ENCODE measurements around the gene RPS6KA5.
"Not testable (repeated sequence)": the region's sequence is repeated elsewhere in the genome, so short reads cannot be mapped to it uniquely, and the experiment has no call there.

The RPS6KA5 gene

DNA sequence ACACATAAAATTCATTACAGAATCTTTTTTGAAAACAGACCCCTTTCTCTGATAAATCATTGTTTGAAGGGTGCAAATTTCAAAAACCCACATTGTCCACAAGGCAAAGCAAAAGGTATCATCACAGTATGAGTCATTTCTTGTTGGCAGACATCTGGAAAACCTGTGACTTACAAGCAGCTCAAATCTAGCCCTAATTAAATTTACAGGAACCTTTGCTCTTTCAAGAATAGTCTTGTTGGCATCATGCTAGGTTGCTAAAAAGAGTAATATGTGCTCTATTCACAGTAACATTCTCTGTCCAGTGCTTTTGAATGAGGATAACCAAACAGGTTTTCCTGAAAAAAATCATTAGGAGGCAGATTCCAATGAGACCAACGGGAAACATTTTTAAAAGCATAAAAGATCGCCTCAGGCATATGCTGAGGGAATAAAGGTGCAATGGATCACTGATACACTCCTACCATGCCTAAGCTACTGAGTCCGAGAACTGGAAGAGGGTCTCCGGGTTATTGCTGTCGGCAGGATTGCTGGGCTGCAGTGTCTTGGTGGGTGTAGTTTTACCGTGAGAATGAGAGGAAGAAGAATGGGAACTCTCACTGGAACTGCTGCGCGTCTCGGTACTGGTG is 188.7 kb downstream of the RPS6KA5 start:
- DNase-seq (ENCODE audit: low read depth), result peak; percentile 55
- TF ChIP-seq, protein P1, sequence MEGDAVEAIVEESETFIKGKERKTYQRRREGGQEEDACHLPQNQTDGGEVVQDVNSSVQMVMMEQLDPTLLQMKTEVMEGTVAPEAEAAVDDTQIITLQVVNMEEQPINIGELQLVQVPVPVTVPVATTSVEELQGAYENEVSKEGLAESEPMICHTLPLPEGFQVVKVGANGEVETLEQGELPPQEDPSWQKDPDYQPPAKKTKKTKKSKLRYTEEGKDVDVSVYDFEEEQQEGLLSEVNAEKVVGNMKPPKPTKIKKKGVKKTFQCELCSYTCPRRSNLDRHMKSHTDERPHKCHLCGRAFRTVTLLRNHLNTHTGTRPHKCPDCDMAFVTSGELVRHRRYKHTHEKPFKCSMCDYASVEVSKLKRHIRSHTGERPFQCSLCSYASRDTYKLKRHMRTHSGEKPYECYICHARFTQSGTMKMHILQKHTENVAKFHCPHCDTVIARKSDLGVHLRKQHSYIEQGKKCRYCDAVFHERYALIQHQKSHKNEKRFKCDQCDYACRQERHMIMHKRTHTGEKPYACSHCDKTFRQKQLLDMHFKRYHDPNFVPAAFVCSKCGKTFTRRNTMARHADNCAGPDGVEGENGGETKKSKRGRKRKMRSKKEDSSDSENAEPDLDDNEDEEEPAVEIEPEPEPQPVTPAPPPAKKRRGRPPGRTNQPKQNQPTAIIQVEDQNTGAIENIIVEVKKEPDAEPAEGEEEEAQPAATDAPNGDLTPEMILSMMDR (IDR thresholded peaks at IDR 0.05; ENCODE audit: control insufficient read depth, extremely low read depth, insufficient read depth), result no peak
- no peak overlapping the region for H3K4me3 ChIP-seq (ENCODE audit: low read depth, low read length)

DNA sequence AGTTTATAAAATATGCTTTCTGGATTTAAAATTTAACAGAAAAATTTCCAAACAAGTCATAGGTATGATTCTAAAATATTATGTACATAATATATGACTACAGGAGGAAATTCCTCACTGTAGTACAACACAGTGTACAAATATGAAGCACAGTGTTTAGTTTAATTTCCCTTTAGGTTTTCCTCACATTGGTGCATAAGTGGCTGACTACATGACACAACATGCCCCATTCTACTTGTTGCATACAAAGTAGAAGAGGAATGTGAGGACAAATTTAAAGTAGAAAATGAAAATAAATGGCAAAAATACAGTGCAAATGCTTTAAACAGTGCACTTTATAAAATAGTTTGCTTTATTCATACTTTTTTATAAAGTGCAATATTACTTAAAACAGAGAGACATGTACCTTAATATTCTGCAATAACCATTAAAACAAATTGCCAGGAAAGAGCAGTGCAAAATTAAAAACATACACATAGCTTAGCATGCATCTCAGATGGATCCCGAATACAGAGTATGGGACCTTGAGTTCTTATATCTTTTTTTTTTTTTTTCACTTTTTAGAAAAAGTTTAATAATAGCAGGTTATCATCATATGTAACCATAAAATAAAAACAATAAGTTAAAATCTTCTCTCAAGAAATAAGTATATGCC is 189.4 kb downstream of the RPS6KA5 start:
- DNase-seq (ENCODE audit: low read depth), result no peak
- H3K4me3 ChIP-seq (ENCODE audit: low read depth, low read length), result no peak overlapping the region
- TF ChIP-seq, protein P1 (IDR thresholded peaks at IDR 0.05; ENCODE audit: control insufficient read depth, extremely low read depth, insufficient read depth), result no peak

DNA sequence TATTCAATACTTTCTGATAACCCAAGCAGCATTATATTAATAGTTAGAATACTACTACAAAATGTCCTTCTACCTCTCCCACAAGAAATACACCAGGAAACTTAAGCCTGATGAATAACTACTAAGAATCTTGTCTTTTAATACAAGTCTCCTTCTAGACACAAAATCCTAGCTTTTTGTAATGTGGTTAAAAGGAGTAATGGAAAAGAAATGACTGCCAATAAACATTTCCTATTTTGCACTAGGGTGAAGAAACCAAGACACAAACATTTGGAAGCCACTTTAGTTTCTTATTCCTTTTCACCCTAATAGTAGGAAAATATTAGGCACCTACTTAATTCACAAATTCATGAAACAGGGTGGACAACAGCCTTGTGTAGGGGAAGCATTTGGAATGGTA is 192.9 kb downstream of the RPS6KA5 start:
- DNase-seq (ENCODE audit: low read depth), result no peak
- TF ChIP-seq, protein P1 (IDR thresholded peaks at IDR 0.05; ENCODE audit: control insufficient read depth, extremely low read depth, insufficient read depth), result no peak
- no peak overlapping the region for H3K4me3 ChIP-seq (ENCODE audit: low read depth, low read length)

DNA sequence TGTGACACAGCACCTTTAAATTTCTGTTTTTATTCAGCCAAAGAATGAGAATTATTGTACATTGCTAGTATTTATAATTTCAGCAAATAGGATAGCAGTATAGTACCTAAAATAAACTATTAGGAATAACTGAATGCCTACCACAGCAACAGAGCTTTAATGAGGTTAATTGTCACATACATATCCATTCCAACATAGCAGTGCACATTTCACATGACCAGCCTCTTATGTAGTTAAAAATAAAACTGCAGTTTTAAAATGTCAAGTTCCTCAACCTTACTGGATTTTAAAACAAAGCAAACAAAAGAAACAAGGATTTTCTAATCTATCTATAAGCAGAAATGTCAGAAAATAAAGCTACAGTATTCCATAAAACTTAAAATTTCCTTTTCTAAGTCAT is 193.6 kb downstream of the RPS6KA5 start:
- TF ChIP-seq, protein P1 (IDR thresholded peaks at IDR 0.05; ENCODE audit: control insufficient read depth, extremely low read depth, insufficient read depth), result no peak
- H3K4me3 ChIP-seq (ENCODE audit: low read depth, low read length), result no peak overlapping the region
- no peak for DNase-seq (ENCODE audit: low read depth)

DNA sequence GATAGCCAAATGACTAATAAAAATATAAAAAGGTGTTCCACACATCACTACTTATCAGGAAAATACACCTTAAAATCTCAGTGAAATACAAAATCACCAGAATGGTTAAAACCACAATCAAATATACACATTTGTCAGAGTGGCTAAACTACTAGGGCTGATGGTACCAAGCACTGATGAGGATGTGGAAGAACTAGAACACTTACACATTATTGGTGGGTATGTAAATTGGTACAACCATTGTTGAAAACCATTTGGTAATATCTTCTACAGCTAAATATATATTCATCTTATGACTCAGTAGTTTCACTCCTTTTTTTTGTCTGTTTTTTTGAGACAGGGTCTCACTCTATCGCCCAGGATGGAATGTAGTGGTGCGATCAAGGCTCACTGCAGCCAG is 195.7 kb downstream of the RPS6KA5 start:
- no peak overlapping the region for H3K4me3 ChIP-seq (ENCODE audit: low read depth, low read length)
- TF ChIP-seq, protein P1 (IDR thresholded peaks at IDR 0.05; ENCODE audit: control insufficient read depth, extremely low read depth, insufficient read depth), result no peak
- no peak for DNase-seq (ENCODE audit: low read depth)

DNA sequence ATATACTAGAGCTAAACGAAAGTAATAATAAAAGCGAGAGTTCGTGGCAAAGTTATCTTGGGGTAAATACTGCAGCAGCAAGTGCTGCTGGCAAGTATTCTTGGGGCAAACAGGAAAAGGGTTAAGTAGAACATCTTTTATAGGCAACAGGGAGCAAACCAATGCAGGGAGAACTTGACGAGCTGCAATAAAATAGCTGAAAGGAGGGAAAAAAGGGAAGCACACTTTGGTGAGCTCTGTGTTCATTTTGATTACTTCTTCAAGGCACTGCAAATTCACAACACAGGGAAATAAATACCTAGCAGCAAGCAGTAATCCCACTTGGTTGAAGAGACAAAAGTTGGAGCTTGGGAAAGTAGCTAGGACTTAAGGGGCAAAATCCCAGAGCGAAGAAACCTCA is 201.9 kb downstream of the RPS6KA5 start:
- no peak overlapping the region for H3K4me3 ChIP-seq (ENCODE audit: low read depth, low read length)
- TF ChIP-seq, protein P1 (IDR thresholded peaks at IDR 0.05; ENCODE audit: control insufficient read depth, extremely low read depth, insufficient read depth), result no peak
- no peak for DNase-seq (ENCODE audit: low read depth)

DNA sequence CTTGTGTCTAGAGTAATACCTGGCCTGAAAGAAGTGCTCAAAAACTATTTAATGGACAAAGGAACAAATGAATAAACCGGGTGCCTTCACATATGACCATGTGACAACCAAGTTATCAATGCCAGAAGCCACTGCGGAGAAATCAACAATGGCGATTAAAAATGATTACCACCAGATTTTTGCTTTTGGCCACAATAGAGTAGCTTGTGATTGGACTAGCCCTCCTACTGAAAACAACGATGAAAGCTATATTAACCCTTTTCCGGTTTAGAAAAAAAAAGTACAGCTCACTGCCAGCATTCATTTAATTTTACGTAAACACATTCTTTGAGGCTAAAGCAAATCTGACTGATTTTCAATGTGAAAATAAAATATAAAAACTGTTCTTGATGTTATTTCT is 202.6 kb downstream of the RPS6KA5 start:
- no peak overlapping the region for H3K4me3 ChIP-seq (ENCODE audit: low read depth, low read length)
- TF ChIP-seq, protein P1 (IDR thresholded peaks at IDR 0.05; ENCODE audit: control insufficient read depth, extremely low read depth, insufficient read depth), result no peak
- no peak for DNase-seq (ENCODE audit: low read depth)

DNA sequence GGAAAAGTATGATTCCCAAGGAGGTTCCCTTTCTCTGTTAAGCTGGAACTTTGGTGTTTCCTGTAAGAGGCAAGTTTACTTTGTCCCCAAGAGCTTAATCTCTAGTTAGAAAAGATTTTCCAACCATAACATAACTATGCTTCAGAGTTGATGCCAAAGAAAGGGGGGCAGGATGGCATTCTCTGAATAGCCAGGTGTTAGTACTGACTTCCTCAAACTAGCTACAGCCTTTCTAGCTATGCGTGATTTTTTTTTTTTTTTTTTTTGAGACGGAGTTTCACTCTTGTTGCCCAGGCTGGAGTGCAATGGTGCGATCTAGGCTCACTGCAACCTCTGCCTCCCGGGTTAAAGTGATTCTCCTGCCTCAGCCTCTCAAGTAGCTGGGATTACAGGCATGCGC is 204.3 kb downstream of the RPS6KA5 start:
- DNase-seq (ENCODE audit: low read depth); H3K4me3 ChIP-seq (ENCODE audit: low read depth, low read length): not testable (repeated sequence)

All from LNCaP clone FGC (cell line).